ENCODE measurements around the gene GPR151.
"Not testable (repeated sequence)": the region's sequence is repeated elsewhere in the genome, so short reads cannot be mapped to it uniquely, and the experiment has no call there.

DNA sequence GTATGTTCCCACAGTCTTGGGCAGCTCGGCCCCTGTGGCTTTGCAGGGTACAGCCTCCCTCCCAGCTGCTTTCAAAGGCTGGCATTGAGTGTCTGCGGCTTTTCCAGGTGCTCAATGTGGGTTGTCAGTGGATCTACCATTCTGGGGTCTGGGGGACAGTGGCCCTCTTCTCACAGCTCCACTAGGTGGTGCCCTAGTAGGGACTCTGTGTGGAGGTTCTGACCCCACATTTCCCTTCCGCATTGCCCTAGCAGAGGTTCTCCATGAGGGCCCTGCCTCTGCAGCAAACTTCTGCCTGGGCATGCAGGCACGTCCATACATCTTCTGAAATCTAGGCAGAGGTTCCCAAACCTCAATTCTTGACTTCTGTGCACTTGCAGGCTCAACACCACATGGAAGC, 40.9 kb upstream of the GPR151 start:
- TF ChIP-seq, protein P1, sequence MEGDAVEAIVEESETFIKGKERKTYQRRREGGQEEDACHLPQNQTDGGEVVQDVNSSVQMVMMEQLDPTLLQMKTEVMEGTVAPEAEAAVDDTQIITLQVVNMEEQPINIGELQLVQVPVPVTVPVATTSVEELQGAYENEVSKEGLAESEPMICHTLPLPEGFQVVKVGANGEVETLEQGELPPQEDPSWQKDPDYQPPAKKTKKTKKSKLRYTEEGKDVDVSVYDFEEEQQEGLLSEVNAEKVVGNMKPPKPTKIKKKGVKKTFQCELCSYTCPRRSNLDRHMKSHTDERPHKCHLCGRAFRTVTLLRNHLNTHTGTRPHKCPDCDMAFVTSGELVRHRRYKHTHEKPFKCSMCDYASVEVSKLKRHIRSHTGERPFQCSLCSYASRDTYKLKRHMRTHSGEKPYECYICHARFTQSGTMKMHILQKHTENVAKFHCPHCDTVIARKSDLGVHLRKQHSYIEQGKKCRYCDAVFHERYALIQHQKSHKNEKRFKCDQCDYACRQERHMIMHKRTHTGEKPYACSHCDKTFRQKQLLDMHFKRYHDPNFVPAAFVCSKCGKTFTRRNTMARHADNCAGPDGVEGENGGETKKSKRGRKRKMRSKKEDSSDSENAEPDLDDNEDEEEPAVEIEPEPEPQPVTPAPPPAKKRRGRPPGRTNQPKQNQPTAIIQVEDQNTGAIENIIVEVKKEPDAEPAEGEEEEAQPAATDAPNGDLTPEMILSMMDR (conservative IDR thresholded peaks at IDR 0.05; ENCODE audit: low read depth, low read length), result not testable (repeated sequence)
- not testable (repeated sequence) for TF ChIP-seq EZH2phosphoT487 (IDR thresholded peaks at IDR 0.05; ENCODE audit: borderline replicate concordance, low read length)

Data from PC-3 (cell line).